ENCODE data around the gene ZCCHC3.

The ZCCHC3 gene

DNA sequence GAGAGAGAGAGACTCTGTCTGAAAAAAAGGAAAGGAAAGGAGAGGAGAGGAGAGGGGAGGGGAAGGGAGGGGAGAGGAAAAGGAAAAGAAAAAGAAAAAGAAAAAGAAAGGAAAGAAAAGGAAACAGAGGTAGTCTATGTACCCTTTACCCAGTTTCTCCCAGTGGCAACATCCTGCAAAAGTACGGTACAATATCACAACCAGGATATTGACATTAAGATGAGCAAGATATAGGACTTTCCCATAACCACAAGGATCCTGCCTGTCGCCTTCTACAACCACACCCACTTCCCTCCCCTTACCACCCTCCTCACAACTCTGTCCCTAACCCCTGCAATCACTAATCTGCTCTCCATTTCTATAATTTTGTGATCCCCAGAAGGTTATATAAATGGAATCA, 10.9 kb upstream of the ZCCHC3 start:
- no peak overlapping the region for H3K9ac ChIP-seq (ENCODE audit: low read length)
- no peak for DNase-seq (ENCODE audit: low read depth)
- H3K9me3 ChIP-seq (ENCODE audit: control insufficient read depth, low read length), result no peaks in the 10 kb centered on the region
- no peaks in the 10 kb centered on the region for H3K27me3 ChIP-seq (replicated peaks; ENCODE audit: control insufficient read depth, insufficient read depth, low read length)
- peaks cover 13% of the 10 kb centered on the region for H3K4me1 ChIP-seq (ENCODE audit: control insufficient read depth, insufficient read depth, low read length)
- H3K4me3 ChIP-seq (ENCODE audit: low read length), result no peak overlapping the region
- H3K36me3 ChIP-seq (ENCODE audit: control insufficient read depth, insufficient read depth, low read length, severe bottlenecking), result no peaks in the 10 kb centered on the region

DNA sequence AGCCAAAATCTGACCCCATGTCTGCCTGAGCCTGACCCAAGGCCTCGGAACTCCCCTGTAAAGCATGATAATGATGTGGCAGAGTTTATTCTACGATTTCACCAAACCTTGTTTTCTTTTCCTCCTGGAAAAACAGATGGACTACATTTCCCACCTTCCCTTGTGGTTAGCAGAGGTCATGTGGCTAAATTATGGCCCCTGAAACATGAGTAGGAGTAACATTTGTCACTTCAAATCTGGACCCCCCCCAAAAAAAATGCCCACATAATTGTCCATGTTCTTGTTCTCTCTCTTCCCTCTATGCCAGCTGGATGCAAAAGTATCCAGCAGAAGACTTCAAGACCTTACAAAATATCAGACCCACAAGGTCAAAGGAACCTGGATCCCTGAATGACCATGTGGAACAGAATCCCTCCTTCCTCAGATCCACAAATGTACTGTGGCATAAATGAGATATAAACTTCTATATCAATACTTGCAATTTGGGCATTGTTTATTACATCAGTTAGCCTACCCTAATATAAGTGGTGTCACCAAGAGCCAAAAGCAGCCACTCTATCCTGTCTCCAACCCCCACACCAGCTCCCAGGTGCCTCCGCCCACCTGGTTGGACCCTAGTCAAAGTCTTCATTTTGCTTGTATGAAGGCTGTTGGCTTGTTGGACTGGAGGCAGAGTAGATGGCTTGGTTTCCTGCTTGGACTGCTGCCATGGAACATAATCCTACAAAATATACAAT, 8.2 kb upstream of the ZCCHC3 start:
- Histone ChIP-seq H3K9ac (ENCODE audit: low read length) (no peak overlapping the region), H3K4me3 (ENCODE audit: low read length) (peak overlapping the region; percentile 97), H3K4me1 (ENCODE audit: control insufficient read depth, insufficient read depth, low read length) (peaks cover 20% of the 10 kb centered on the region), H3K9me3 (ENCODE audit: control insufficient read depth, low read length) (no peaks in the 10 kb centered on the region), H3K27me3 (replicated peaks; ENCODE audit: control insufficient read depth, insufficient read depth, low read length) (no peaks in the 10 kb centered on the region), H3K36me3 (ENCODE audit: control insufficient read depth, insufficient read depth, low read length, severe bottlenecking) (no peaks in the 10 kb centered on the region)
- DNase-seq (ENCODE audit: low read depth), result no peak

DNA sequence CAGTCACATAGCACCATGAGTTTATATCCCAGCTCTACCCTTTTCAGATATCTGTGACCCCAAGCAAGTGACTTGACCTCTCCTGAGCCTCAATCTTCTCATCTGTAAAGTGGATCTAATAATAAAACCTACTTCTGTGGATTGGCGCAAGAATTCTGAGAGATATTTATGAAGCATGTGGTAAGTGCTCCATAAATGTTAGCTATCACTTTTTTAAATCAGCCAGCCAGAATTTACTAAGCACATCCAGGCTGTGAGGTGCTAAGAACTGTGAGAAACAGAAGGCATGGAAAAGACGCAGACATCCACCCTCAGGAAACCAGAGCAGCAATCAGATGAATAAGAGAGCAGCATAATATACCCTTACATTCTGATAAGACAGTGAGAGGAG, 7.7 kb upstream of the ZCCHC3 start:
- Histone ChIP-seq H3K4me3 (ENCODE audit: low read length) (peak overlapping the region; percentile 97), H3K36me3 (ENCODE audit: control insufficient read depth, insufficient read depth, low read length, severe bottlenecking) (no peaks in the 10 kb centered on the region), H3K4me1 (ENCODE audit: control insufficient read depth, insufficient read depth, low read length) (peaks cover 20% of the 10 kb centered on the region), H3K27me3 (replicated peaks; ENCODE audit: control insufficient read depth, insufficient read depth, low read length) (no peaks in the 10 kb centered on the region), H3K9me3 (ENCODE audit: control insufficient read depth, low read length) (no peaks in the 10 kb centered on the region), H3K9ac (ENCODE audit: low read length) (peak overlapping the region; percentile 94)
- no peak for DNase-seq (ENCODE audit: low read depth)

DNA sequence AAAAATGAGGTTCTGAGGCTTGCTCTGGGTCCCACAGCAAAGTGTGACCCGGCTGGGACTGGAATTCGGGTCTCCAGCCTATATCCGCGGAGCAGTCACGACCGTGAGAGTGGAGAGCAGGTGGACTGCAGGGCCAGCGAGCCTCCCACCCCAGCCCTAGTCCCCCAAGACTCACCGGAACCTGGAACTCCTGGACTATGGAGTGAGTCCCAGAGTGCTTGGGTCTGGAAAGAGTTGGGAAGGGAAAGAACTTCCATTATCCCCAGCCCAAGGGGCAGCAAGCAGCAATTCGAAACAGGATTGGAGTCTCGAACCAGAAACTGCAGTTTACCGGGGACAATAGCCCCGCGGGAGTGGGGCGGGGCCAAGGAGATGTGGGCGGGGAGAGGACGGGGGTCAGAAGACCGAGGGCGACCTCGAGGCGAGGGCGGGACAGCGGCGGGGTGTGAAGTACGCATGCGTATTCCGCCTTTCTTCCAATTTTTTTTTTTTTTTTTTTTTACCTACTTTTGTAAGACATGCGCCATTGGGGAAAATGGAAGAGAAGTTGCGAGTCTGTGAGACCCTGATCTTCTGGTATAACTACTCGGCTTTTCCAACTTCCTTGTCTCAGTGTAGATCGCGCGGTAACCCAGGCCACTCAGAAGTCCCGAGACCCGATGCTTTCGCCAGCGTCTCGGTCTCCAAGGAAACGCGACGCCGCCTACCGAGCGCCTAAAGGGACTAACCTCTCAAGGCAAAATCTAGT, 7.1 kb upstream of the ZCCHC3 start, which contains the start of gene C20orf96:
Gene C20orf96, minus strand, starts transcription at position 667 of the 748 bp plus-strand sequence. Its CDS starts 140 bp downstream, at position 527.
- Histone ChIP-seq H3K27me3 (replicated peaks; ENCODE audit: control insufficient read depth, insufficient read depth, low read length) (no peaks in the 10 kb centered on the region), H3K9ac (ENCODE audit: low read length) (peak within 1 kb of the TSS; percentile 94), H3K4me3 (ENCODE audit: low read length) (peak within 1 kb of the TSS; percentile 97), H3K4me1 (ENCODE audit: control insufficient read depth, insufficient read depth, low read length) (peaks cover 20% of the 10 kb centered on the region), H3K36me3 (ENCODE audit: control insufficient read depth, insufficient read depth, low read length, severe bottlenecking) (no peaks in the 10 kb centered on the region), H3K9me3 (ENCODE audit: control insufficient read depth, low read length) (no peaks in the 10 kb centered on the region)
- peak; percentile 97 for DNase-seq (ENCODE audit: low read depth)

- no peaks in the 10 kb centered on the region for H3K9me3 ChIP-seq (ENCODE audit: control insufficient read depth, low read length)
- no peak overlapping the region for H3K4me3 ChIP-seq (ENCODE audit: low read length)
- no peak for DNase-seq (ENCODE audit: low read depth)
- H3K36me3 ChIP-seq (ENCODE audit: control insufficient read depth, insufficient read depth, low read length, severe bottlenecking), result no peaks in the 10 kb centered on the region
- no peak overlapping the region for H3K9ac ChIP-seq (ENCODE audit: low read length)
- peaks cover 34% of the 10 kb centered on the region for H3K4me1 ChIP-seq (ENCODE audit: control insufficient read depth, insufficient read depth, low read length)
- H3K27me3 ChIP-seq (replicated peaks; ENCODE audit: control insufficient read depth, insufficient read depth, low read length), result no peaks in the 10 kb centered on the region
These were observed 2.8 kb upstream of the ZCCHC3 start for GRCh38 chr20:294602-295001.

- no peak for DNase-seq (ENCODE audit: low read depth)
- Histone ChIP-seq H3K36me3 (ENCODE audit: control insufficient read depth, insufficient read depth, low read length, severe bottlenecking) (no peaks in the 10 kb centered on the region), H3K27me3 (replicated peaks; ENCODE audit: control insufficient read depth, insufficient read depth, low read length) (no peaks in the 10 kb centered on the region), H3K9ac (ENCODE audit: low read length) (no peak overlapping the region), H3K4me1 (ENCODE audit: control insufficient read depth, insufficient read depth, low read length) (peaks cover 37% of the 10 kb centered on the region), H3K9me3 (ENCODE audit: control insufficient read depth, low read length) (no peaks in the 10 kb centered on the region), H3K4me3 (ENCODE audit: low read length) (no peak overlapping the region)
These were observed 1.6 kb upstream of the ZCCHC3 start for GRCh38 chr20:295804-296203.

- Histone ChIP-seq H3K4me3 (ENCODE audit: low read length) (peak overlapping the region; percentile 97), H3K9ac (ENCODE audit: low read length) (peak overlapping the region; percentile 98), H3K4me1 (ENCODE audit: control insufficient read depth, insufficient read depth, low read length) (peaks cover 28% of the 10 kb centered on the region), H3K27me3 (replicated peaks; ENCODE audit: control insufficient read depth, insufficient read depth, low read length) (no peaks in the 10 kb centered on the region), H3K9me3 (ENCODE audit: control insufficient read depth, low read length) (no peaks in the 10 kb centered on the region), H3K36me3 (ENCODE audit: control insufficient read depth, insufficient read depth, low read length, severe bottlenecking) (no peaks in the 10 kb centered on the region)
- peak; percentile 74 for DNase-seq (ENCODE audit: low read depth)
These were observed 780 bp downstream of the ZCCHC3 start for GRCh38 chr20:297925-298775.

- DNase-seq (ENCODE audit: low read depth), result peak; percentile 41
- H3K36me3 ChIP-seq (ENCODE audit: control insufficient read depth, insufficient read depth, low read length, severe bottlenecking), result no peaks in the 10 kb centered on the region
- peak overlapping the region; percentile 97 for H3K4me3 ChIP-seq (ENCODE audit: low read length)
- H3K9ac ChIP-seq (ENCODE audit: low read length), result peak overlapping the region; percentile 98
- no peaks in the 10 kb centered on the region for H3K9me3 ChIP-seq (ENCODE audit: control insufficient read depth, low read length)
- peaks cover 27% of the 10 kb centered on the region for H3K4me1 ChIP-seq (ENCODE audit: control insufficient read depth, insufficient read depth, low read length)
- H3K27me3 ChIP-seq (replicated peaks; ENCODE audit: control insufficient read depth, insufficient read depth, low read length), result no peaks in the 10 kb centered on the region
These were observed 1.5 kb downstream of the ZCCHC3 start for GRCh38 chr20:298776-299391.

DNA sequence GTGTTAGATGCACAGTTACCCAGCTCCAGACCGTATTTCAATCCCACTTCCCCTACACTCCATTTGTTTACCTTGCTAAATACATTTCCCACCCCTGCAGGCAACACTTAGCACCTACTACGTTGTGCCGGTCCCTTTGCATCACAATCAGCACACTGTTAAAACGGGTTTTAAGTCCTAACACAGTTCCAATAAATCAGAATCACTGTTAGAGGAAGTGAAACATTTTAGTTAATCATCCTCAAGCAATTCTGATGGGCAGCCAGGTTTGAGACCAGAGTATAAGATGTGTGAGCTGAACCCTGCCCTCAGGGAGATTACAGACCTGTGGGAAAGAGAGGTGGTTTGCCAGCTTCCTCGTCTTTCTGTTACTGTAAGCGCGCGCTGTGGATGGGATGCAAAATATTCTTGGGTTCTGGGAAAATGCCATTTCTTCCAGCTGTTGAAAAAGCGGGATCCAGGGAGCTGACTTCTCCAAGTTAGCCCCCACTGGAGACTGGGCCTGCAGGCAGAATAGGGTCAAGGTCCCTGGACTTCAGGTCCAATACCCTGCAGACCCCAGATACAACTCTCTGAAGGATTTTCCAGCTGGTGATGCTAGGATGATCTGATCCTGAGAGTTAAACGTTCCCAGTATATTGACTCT, 3.1 kb downstream of the ZCCHC3 start:
- Histone ChIP-seq H3K4me1 (ENCODE audit: control insufficient read depth, insufficient read depth, low read length) (peaks cover 27% of the 10 kb centered on the region), H3K27me3 (replicated peaks; ENCODE audit: control insufficient read depth, insufficient read depth, low read length) (no peaks in the 10 kb centered on the region), H3K36me3 (ENCODE audit: control insufficient read depth, insufficient read depth, low read length, severe bottlenecking) (no peaks in the 10 kb centered on the region), H3K9ac (ENCODE audit: low read length) (peak overlapping the region; percentile 30), H3K4me3 (ENCODE audit: low read length) (peak overlapping the region; percentile 97), H3K9me3 (ENCODE audit: control insufficient read depth, low read length) (no peaks in the 10 kb centered on the region)
- no peak for DNase-seq (ENCODE audit: low read depth)

- no peaks in the 10 kb centered on the region for H3K9me3 ChIP-seq (ENCODE audit: control insufficient read depth, low read length)
- no peak overlapping the region for H3K4me3 ChIP-seq (ENCODE audit: low read length)
- no peak for DNase-seq (ENCODE audit: low read depth)
- H3K9ac ChIP-seq (ENCODE audit: low read length), result no peak overlapping the region
- no peaks in the 10 kb centered on the region for H3K27me3 ChIP-seq (replicated peaks; ENCODE audit: control insufficient read depth, insufficient read depth, low read length)
- no peaks in the 10 kb centered on the region for H3K36me3 ChIP-seq (ENCODE audit: control insufficient read depth, insufficient read depth, low read length, severe bottlenecking)
- H3K4me1 ChIP-seq (ENCODE audit: control insufficient read depth, insufficient read depth, low read length), result peaks cover 18% of the 10 kb centered on the region
These were observed 4.8 kb downstream of the ZCCHC3 start for GRCh38 chr20:301886-302848.

All from adipocyte (in vitro differentiated cells).